Left lung (tissue), 10 donors: ENCODE results near the gene NANP. TPM values are rescaled to one million over a fixed set of nuclear protein-coding genes. Genes with fewer than 3 reads are reported as not detected.
A peak's percentile ranks its signal among the peaks of the same experiment; 100 is the strongest.

ENCODE experiments used
- ATAC-seq: fragments of 200-7000 bp; cut with Tn5 transposase; one replicate; pipeline ENCODE4 v1.9.1; 2020; ENCODE audit warnings: moderate library complexity
- DNase-seq, 4 donors: peaks; one replicate each; pipeline ENCODE4 v3.0.0-alpha.2; 2013 to 2020
- H3K27ac ChIP-seq, 2 donors: fragments of 200-600 bp; sonication (generic) in 1 of 2; one replicate each; pipeline versions ENCODE4 v1.5.0 to v1.8.0; 2020 to 2021
- H3K27me3 ChIP-seq, 2 donors: fragments of 200-600 bp; sonication (generic) in 1 of 2; one replicate each; pipeline versions ENCODE4 v1.5.0 to v1.8.0; 2020 to 2021
- H3K36me3 ChIP-seq, 2 donors: fragments of 200-600 bp; sonication (generic) in 1 of 2; one replicate each; pipeline versions ENCODE4 v1.5.0 to v1.8.0; 2020 to 2021
- H3K4me1 ChIP-seq, 2 donors: fragments of 200-600 bp; one replicate each; pipeline ENCODE4 v1.8.0; 2021
- H3K4me3 ChIP-seq, 2 donors: fragments of 200-600 bp; sonication (generic) in 1 of 2; one replicate each; pipeline versions ENCODE4 v1.5.0 to v1.8.0; 2020 to 2021; ENCODE audit warnings: mild to moderate bottlenecking in 1 of 2
- H3K9me3 ChIP-seq, 2 donors: fragments of 200-600 bp; sonication (generic) in 1 of 2; one replicate each; pipeline versions ENCODE4 v1.5.0 to v1.8.0; 2020 to 2021
- CTCF ChIP-seq, 2 donors: fragments of 200-600 bp; sonication (generic) in 1 of 2; IDR thresholded peaks; one replicate each; pipeline versions ENCODE4 v1.5.0 to v1.8.0; 2021; ENCODE audit warnings: antibody characterized with exemption in 2 of 2
- intact Hi-C, 2 donors: fragments of 100-400 bp; cut with DNase I; formaldehyde crosslinking; loops; one replicate each; pipeline versions ENCODE4 v1.11.2 to v1.14.2; 2022
- polyA plus RNA-seq, 6 donors: library from polyadenylated mRNA; unstranded; fragments of 120-200 nt; gene quantifications; one replicate each; pipeline ENCODE4 v1.2.1, GENCODE V29; 2013; ENCODE audit not compliant: insufficient read length in 6 of 6
- total RNA-seq, 2 donors: library from RNA; stranded (reverse); fragmentation: NEBNext Ultra II Directional; extraction: Animal tissue kit (Norgen Biotek cat#: 25700); gene quantifications; one replicate each; pipeline ENCODE4 v1.2.1, GENCODE V29; 2021
- donor health status: DM: no; HTN: yes; CAD: no.
- donor health status: DM: no; HTN: no; CAD: no.

The NANP gene
- total and polyA plus RNA-seq, 8 donors, result 4.1 to 7.4 (median 4.9) TPM

GRCh38 chr20:25576783-25577530 is 46.9 kb downstream of the NANP start:
- ATAC-seq (no peak), DNase-seq (peak in 1 of 4 donors; percentile 35)
- no peak overlapping the region for H3K4me3 ChIP-seq
- H3K4me1 ChIP-seq, result peaks cover 0 to 7% of the 10 kb centered on the region in 2 donors
- no peak overlapping the region for H3K27ac ChIP-seq
- no peaks in the 10 kb centered on the region for H3K36me3 ChIP-seq
- TF ChIP-seq CTCF (IDR thresholded peaks at IDR 0.05), result no peak
- H3K27me3 ChIP-seq, result peaks cover 0 to 3% of the 10 kb centered on the region in 2 donors
- H3K9me3 ChIP-seq, result no peaks in the 10 kb centered on the region
- intact Hi-C loops, result no loop called here

DNA sequence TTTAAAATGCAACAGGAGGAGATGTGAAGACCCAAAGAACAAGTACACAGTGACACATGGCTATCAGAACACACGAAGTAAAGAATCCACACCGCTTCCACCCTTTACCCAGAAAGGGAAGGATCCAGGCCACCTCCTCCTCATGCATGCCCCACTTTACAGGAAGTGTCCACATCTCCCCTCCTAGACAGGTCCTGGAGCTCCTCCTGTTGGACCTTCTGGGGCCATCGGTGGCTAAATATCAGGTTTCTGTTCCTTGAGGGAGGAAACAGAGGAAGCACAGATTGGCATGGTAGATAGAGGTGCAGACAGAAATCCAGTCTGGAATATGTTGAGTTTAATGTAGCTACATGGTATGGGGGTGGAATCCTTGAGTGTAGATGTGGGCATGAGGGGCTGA is 49.4 kb downstream of the NANP start:
- Histone ChIP-seq H3K27ac (no peak overlapping the region), H3K27me3 (no peaks in the 10 kb centered on the region), H3K36me3 (no peaks in the 10 kb centered on the region), H3K9me3 (no peaks in the 10 kb centered on the region), H3K4me1 (no peaks in the 10 kb centered on the region), H3K4me3 (no peak overlapping the region)
- DNase-seq, result no peak
- ATAC-seq, result peak; percentile 43
- intact Hi-C loops, result no loop called here
- TF ChIP-seq CTCF (IDR thresholded peaks at IDR 0.05), result no peak

GRCh38 chr20:25573288-25574251 is 50.2 kb downstream of the NANP start:
- ATAC-seq (no peak), DNase-seq (no peak)
- Histone ChIP-seq H3K4me1 (no peaks in the 10 kb centered on the region), H3K27me3 (no peaks in the 10 kb centered on the region), H3K36me3 (no peaks in the 10 kb centered on the region), H3K27ac (no peak overlapping the region), H3K4me3 (no peak overlapping the region), H3K9me3 (no peaks in the 10 kb centered on the region)
- intact Hi-C loops, result no loop called here
- TF ChIP-seq CTCF (IDR thresholded peaks at IDR 0.05), result no peak

- Histone ChIP-seq H3K9me3 (no peaks in the 10 kb centered on the region), H3K27ac (no peak overlapping the region), H3K4me3 (no peak overlapping the region), H3K36me3 (no peaks in the 10 kb centered on the region), H3K4me1 (no peaks in the 10 kb centered on the region), H3K27me3 (no peaks in the 10 kb centered on the region)
- ATAC-seq (peak; percentile 56), DNase-seq (no peak)
- intact Hi-C loops, result no loop called here
- TF ChIP-seq CTCF (IDR thresholded peaks at IDR 0.05), result no peak
Observed at GRCh38 chr20:25571817-25572216, 52.0 kb downstream of the NANP start.

GRCh38 chr20:25571240-25571639 is 52.6 kb downstream of the NANP start:
- H3K27ac ChIP-seq, result no peak overlapping the region
- no peaks in the 10 kb centered on the region for H3K9me3 ChIP-seq
- no peak overlapping the region for H3K4me3 ChIP-seq
- no peaks in the 10 kb centered on the region for H3K36me3 ChIP-seq
- peak; percentile 77 for ATAC-seq
- no peak for TF ChIP-seq CTCF (IDR thresholded peaks at IDR 0.05)
- DNase-seq, result no peak
- H3K4me1 ChIP-seq, result no peaks in the 10 kb centered on the region
- no peaks in the 10 kb centered on the region for H3K27me3 ChIP-seq
- intact Hi-C loops, result no loop called here
